HCT116 (cell line): ENCODE results near the gene ANKS1A. TPM values are rescaled to one million over a fixed set of nuclear protein-coding genes. Genes with fewer than 3 reads are reported as not detected.

Experiments used
- ATAC-seq: fragments of 200-7000 bp; cut with Tn5 transposase; 2 replicates; pipeline ENCODE4 v1.9.1; 2020; ENCODE audit warnings: mild to moderate bottlenecking, moderate library complexity
- BruUV-seq: library from RNA; stranded (reverse); fragments of 400-500 nt; replicated peaks from 2 replicates; lab custom pipeline; 2021; lab: Mats Ljungman, UMichigan
- CTCF ChIA-PET: fragments of 300-600 bp; sonication (Branson Sonifier 250); formaldehyde crosslinking; loops from one replicate; lab custom pipeline; 2021; ENCODE audit warnings: antibody characterized with exemption; lab: Charles Lee
- POLR2A ChIA-PET: fragments of 300-600, 350-600 bp; sonication (Branson Sonifier 250); formaldehyde crosslinking; loops from one replicate; lab custom pipeline; 2021; ENCODE audit warnings: antibody characterized with exemption; lab: Charles Lee
- RAD21 ChIA-PET, 2 experiments: fragments of 300-600 bp; sonication (Branson Sonifier 250); formaldehyde crosslinking; loops; one replicate each; lab custom pipeline; 2023; ENCODE audit warnings: low total read pairs in 2 of 2; ENCODE audit not compliant: uncharacterized antibody in 2 of 2, unreplicated experiment in 2 of 2, low non-redundant PET in 1 of 2; lab: Charles Lee
- DNase-seq: peaks from one replicate; pipeline ENCODE4 v3.0.0-alpha.2; 2010; ENCODE audit warnings: low read depth, low spot score
- H2AFZ ChIP-seq: fragments of 200-600 bp; shearing (Covaris generic), sonication (generic); 2 replicates; pipeline ENCODE4 v1.6.1; 2017; ENCODE audit warnings: low read depth, mixed run types, mixed read lengths, antibody characterized with exemption, low read length; ENCODE audit not compliant: poor library complexity, severe bottlenecking
- H3K27ac ChIP-seq: 2 replicates; pipeline ENCODE4 v1.5.1; 2012; ENCODE audit warnings: low read depth, low read length
- H3K27me3 ChIP-seq: fragments of 200-600 bp; sonication (generic); 2 replicates; pipeline ENCODE4 v1.6.1; 2016; ENCODE audit warnings: mixed run types, low read length, mixed read lengths; ENCODE audit not compliant: insufficient read depth
- H3K36me3 ChIP-seq, 2 experiments: fragments of 200-500 bp in 1 of 2; fragments of 200-600 bp in 1 of 2; sonication (Bioruptor generic) in 1 of 2; sonication (generic) in 1 of 2; 2 replicates each; pipeline versions ENCODE4 v1.5.1 to v1.6.1; 2014 to 2016; ENCODE audit warnings: low read length in 2 of 2, inconsistent platforms in 1 of 2, mixed read lengths in 1 of 2, mixed run types in 1 of 2; ENCODE audit not compliant: insufficient read depth in 2 of 2, control insufficient read depth in 1 of 2
- H3K4me1 ChIP-seq, 2 experiments: fragments of 200-600 bp in 1 of 2; sonication (generic) in 1 of 2; 2 replicates each; pipeline versions ENCODE4 v1.5.1 to v1.6.1; 2012 to 2017; ENCODE audit warnings: low read length in 2 of 2, inconsistent platforms in 1 of 2, mild to moderate bottlenecking in 1 of 2, mixed read lengths in 1 of 2, mixed run types in 1 of 2, moderate library complexity in 1 of 2; ENCODE audit not compliant: insufficient read depth in 2 of 2, control insufficient read depth in 1 of 2
- H3K4me2 ChIP-seq: fragments of 200-600 bp; sonication (generic); 2 replicates; pipeline ENCODE4 v1.6.1; 2017; ENCODE audit warnings: mixed run types, low read length, mixed read lengths
- H3K4me3 ChIP-seq, 2 experiments: fragments of 200-600 bp in 1 of 2; sonication (generic) in 1 of 2; replicated peaks in 1 of 2; 2 replicates each; pipeline ENCODE4 v1.5.1; 2011 to 2016; ENCODE audit warnings: low read length in 2 of 2, control low read depth in 1 of 2, low read depth in 1 of 2, mild to moderate bottlenecking in 1 of 2, mixed read lengths in 1 of 2, mixed run types in 1 of 2
- H3K79me2 ChIP-seq: fragments of 200-600 bp; sonication (generic); 2 replicates; pipeline ENCODE4 v1.6.1; 2017; ENCODE audit warnings: mild to moderate bottlenecking, mixed run types, low read length, moderate library complexity, mixed read lengths; ENCODE audit not compliant: insufficient read depth
- H3K9ac ChIP-seq: fragments of 200-600 bp; sonication (generic); 2 replicates; pipeline ENCODE4 v1.6.1; 2016; ENCODE audit warnings: low read length, mixed read lengths
- H3K9me2 ChIP-seq: fragments of 200-600 bp; sonication (generic), shearing (Covaris generic); 2 replicates; pipeline ENCODE4 v1.6.1; 2017; ENCODE audit warnings: mixed run types, mild to moderate bottlenecking, moderate library complexity; ENCODE audit not compliant: insufficient read depth
- H3K9me3 ChIP-seq, 2 experiments: fragments of 200-500 bp in 1 of 2; fragments of 200-600 bp in 1 of 2; sonication (Bioruptor generic) in 1 of 2; sonication (generic) in 1 of 2; 2 replicates each; pipeline ENCODE4 v1.6.1; 2014 to 2017; ENCODE audit warnings: low read length in 2 of 2, mixed read lengths in 2 of 2, inconsistent platforms in 1 of 2, low read depth in 1 of 2, mild to moderate bottlenecking in 1 of 2, mixed run types in 1 of 2, moderate library complexity in 1 of 2; ENCODE audit not compliant: control insufficient read depth in 1 of 2, insufficient read depth in 1 of 2
- H4K20me1 ChIP-seq: fragments of 200-600 bp; sonication (generic), shearing (Covaris generic); 2 replicates; pipeline ENCODE4 v1.6.1; 2017; ENCODE audit warnings: mixed run types, mild to moderate bottlenecking, moderate library complexity; ENCODE audit not compliant: insufficient read depth
- CBX3 ChIP-seq: IDR thresholded peaks from 2 replicates; pipeline ENCODE4 v1.6.1; 2012; ENCODE audit warnings: low read depth
- CEBPB ChIP-seq: IDR thresholded peaks from 2 replicates; pipeline ENCODE4 v1.6.1; 2012; ENCODE audit warnings: low read depth
- EGR1 ChIP-seq: IDR thresholded peaks from 2 replicates; pipeline ENCODE4 v1.6.1; 2012; ENCODE audit warnings: low read depth
- ELF1 ChIP-seq: IDR thresholded peaks from 2 replicates; pipeline ENCODE4 v1.6.1; 2012; ENCODE audit warnings: low read depth, borderline replicate concordance
- EZH2 ChIP-seq: fragments of 200-600 bp; sonication (generic); IDR thresholded peaks from 2 replicates; pipeline ENCODE4 v1.6.1; 2017; ENCODE audit warnings: antibody characterized with exemption, mixed run types
- EZH2phosphoT487 ChIP-seq: fragments of 200-600 bp; IDR thresholded peaks from 2 replicates; pipeline ENCODE4 v1.6.1; 2018; ENCODE audit warnings: antibody characterized with exemption, borderline replicate concordance
- FOSL1 ChIP-seq: IDR thresholded peaks from 2 replicates; pipeline ENCODE4 v1.6.1; 2012; ENCODE audit warnings: low read depth
- JUND ChIP-seq: IDR thresholded peaks from 2 replicates; pipeline ENCODE4 v1.6.1; 2012
- POLR2A ChIP-seq: IDR thresholded peaks from 2 replicates; pipeline ENCODE4 v1.7.0; 2011; ENCODE audit warnings: borderline replicate concordance; ENCODE audit not compliant: insufficient read depth, insufficient read length; ENCODE audit errors: extremely low read depth
- POLR2AphosphoS5 ChIP-seq: IDR thresholded peaks from 2 replicates; pipeline ENCODE4 v1.6.1; 2011; ENCODE audit warnings: mild to moderate bottlenecking, low read depth, low read length, moderate library complexity
- RAD21 ChIP-seq: IDR thresholded peaks from 2 replicates; pipeline ENCODE4 v1.6.1; 2012; ENCODE audit warnings: low read depth, mild to moderate bottlenecking
- SIN3A ChIP-seq: IDR thresholded peaks from 2 replicates; pipeline ENCODE4 v1.6.1; 2012; ENCODE audit warnings: low read depth
- SP1 ChIP-seq: IDR thresholded peaks from 2 replicates; pipeline ENCODE4 v1.6.1; 2012; ENCODE audit warnings: low read depth
- SRF ChIP-seq: IDR thresholded peaks from 2 replicates; pipeline ENCODE4 v1.6.1; 2012; ENCODE audit warnings: low read depth
- TCF7L2 ChIP-seq: IDR thresholded peaks from 2 replicates; pipeline ENCODE4 v1.7.0; 2011; ENCODE audit warnings: borderline replicate concordance, inconsistent platforms; ENCODE audit not compliant: insufficient read depth, insufficient read length; ENCODE audit errors: extremely low read depth
- YY1 ChIP-seq: IDR thresholded peaks from 2 replicates; pipeline ENCODE4 v1.6.1; 2011; ENCODE audit warnings: low read length, low read depth, moderate library complexity, mild to moderate bottlenecking; ENCODE audit not compliant: insufficient replicate concordance; ENCODE audit errors: extremely low read depth
- ZFX ChIP-seq: fragments of 450-650 bp; IDR thresholded peaks from 2 replicates; pipeline ENCODE4 v1.6.1; 2017
- intact Hi-C: fragments of 100-400 bp; cut with micrococcal nuclease; formaldehyde crosslinking; loops from 2 replicates; pipeline ENCODE4 v1.10.0; 2022
- total RNA-seq: library from RNA; stranded (reverse); gene quantifications from one replicate; pipeline ENCODE4 v1.2.1, GENCODE V29; 2021; ENCODE audit not compliant: unreplicated experiment
- TF ChIP-seq, protein P1 (sequence below): IDR thresholded peaks from 2 replicates; pipeline ENCODE4 v1.6.1; 2012; ENCODE audit warnings: low read depth
- TF ChIP-seq, protein P2 (sequence below): IDR thresholded peaks from 2 replicates; pipeline ENCODE4 v1.6.1; 2011; ENCODE audit warnings: mild to moderate bottlenecking, low read length, moderate library complexity; ENCODE audit not compliant: insufficient replicate concordance; ENCODE audit errors: extremely low read depth
- TF ChIP-seq, protein P3 (sequence below): IDR thresholded peaks from 2 replicates; pipeline ENCODE4 v1.6.1; 2012
- TF ChIP-seq, protein P4 (sequence below): IDR thresholded peaks from 2 replicates; pipeline ENCODE4 v1.6.1; 2012

The ANKS1A gene
- total RNA-seq, 1 experiment from 2014 or later = 20.6 TPM

DNA sequence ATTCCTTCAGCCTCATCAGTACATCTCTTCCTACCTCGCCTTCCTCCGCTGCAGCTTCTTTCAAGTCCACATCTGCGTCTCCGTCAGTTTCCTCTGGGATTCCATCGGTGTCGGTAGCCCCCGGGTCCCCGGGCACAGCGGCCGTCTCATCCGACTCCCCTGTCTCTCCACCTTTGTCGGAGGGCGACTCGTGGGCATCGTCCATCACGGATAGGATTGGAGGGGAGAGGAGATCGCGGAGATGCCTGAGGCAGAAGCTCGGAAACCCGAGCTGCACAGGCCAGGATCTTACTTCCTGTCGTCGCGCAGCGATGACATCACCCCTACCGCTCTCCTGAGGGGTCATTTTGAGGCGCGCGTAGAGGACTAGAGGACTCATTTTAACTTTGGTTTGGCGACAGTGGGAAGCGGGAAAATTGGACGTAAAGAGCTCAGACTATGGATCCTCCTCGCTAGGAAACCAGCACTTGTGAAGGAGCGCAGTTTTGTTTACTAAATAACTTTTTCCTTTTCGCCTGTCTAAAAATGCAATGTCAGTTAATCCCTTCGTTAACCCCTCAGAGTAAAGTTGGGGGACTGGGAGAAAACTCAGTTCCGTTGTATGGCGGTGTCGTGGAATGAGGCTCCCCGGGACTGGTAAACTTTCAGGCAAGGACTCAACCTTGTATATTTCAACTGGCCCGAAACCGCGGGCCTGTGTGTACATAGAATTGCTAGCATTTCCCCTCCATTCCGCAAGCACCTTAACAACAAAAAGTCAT lies 1.1 kb upstream of the ANKS1A start, which contains the start of gene TAF11:
Gene TAF11, minus strand, starts transcription at position 290 of the 761 bp plus-strand sequence. Its CDS starts 85 bp downstream, at position 205.
- intact Hi-C loops = loop anchor here (2.0 kb wide), 1 partner anchor 131 kb away; the partner anchor contains the start of gene SNRPC
- ATAC-seq (peak; percentile 80), DNase-seq (peak; percentile 92)
- RAD21 ChIA-PET = interaction anchor here in 1 of 2 experiments (0.8 kb wide), 1 partner anchor 252 kb away, joined by 4 read pairs; no protein-coding TSS in a partner anchor
- H2AFZ ChIP-seq = peak within 1 kb of the TSS; percentile 49
- no peaks in the 10 kb centered on the region for H3K9me2 ChIP-seq
- H4K20me1 ChIP-seq = no peaks in the 10 kb centered on the region
- H3K79me2 ChIP-seq = peaks cover 85% of the 10 kb centered on the region
- H3K27ac ChIP-seq = peak within 1 kb of the TSS; percentile 65
- POLR2A ChIA-PET = interaction anchor here (0.5 to 2.0 kb wide), 7 partner anchors 8 to 131 kb away, joined by 3 to 4 read pairs (median 4); partner anchors contain the start of gene SNRPC
- H3K9ac ChIP-seq = peak within 1 kb of the TSS; percentile 84
- no peaks in the 10 kb centered on the region for H3K9me3 ChIP-seq
- peak within 1 kb of the TSS; percentile 93 for H3K4me2 ChIP-seq
- CTCF ChIA-PET = interaction anchor here (0.6 to 1.3 kb wide), 3 partner anchors 62 to 428 kb away, joined by 4 read pairs; partner anchors contain the start of gene SNRPC
- no peaks in the 10 kb centered on the region for H3K36me3 ChIP-seq
- H3K27me3 ChIP-seq = no peaks in the 10 kb centered on the region
- H3K4me3 ChIP-seq = peak within 1 kb of the TSS; percentile 81 to 87
- peaks cover 10 to 17% of the 10 kb centered on the region in 2 experiments for H3K4me1 ChIP-seq
- BruUV-seq = TSS peak; percentile 79
- TF ChIP-seq EZH2phosphoT487 = no peak
- TF ChIP-seq, protein P1, sequence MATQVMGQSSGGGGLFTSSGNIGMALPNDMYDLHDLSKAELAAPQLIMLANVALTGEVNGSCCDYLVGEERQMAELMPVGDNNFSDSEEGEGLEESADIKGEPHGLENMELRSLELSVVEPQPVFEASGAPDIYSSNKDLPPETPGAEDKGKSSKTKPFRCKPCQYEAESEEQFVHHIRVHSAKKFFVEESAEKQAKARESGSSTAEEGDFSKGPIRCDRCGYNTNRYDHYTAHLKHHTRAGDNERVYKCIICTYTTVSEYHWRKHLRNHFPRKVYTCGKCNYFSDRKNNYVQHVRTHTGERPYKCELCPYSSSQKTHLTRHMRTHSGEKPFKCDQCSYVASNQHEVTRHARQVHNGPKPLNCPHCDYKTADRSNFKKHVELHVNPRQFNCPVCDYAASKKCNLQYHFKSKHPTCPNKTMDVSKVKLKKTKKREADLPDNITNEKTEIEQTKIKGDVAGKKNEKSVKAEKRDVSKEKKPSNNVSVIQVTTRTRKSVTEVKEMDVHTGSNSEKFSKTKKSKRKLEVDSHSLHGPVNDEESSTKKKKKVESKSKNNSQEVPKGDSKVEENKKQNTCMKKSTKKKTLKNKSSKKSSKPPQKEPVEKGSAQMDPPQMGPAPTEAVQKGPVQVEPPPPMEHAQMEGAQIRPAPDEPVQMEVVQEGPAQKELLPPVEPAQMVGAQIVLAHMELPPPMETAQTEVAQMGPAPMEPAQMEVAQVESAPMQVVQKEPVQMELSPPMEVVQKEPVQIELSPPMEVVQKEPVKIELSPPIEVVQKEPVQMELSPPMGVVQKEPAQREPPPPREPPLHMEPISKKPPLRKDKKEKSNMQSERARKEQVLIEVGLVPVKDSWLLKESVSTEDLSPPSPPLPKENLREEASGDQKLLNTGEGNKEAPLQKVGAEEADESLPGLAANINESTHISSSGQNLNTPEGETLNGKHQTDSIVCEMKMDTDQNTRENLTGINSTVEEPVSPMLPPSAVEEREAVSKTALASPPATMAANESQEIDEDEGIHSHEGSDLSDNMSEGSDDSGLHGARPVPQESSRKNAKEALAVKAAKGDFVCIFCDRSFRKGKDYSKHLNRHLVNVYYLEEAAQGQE = no peak
- TF ChIP-seq JUND = no peak
- TF ChIP-seq SIN3A = peak; percentile 94
- peak; percentile 40 for TF ChIP-seq TCF7L2
- TF ChIP-seq, protein P2, sequence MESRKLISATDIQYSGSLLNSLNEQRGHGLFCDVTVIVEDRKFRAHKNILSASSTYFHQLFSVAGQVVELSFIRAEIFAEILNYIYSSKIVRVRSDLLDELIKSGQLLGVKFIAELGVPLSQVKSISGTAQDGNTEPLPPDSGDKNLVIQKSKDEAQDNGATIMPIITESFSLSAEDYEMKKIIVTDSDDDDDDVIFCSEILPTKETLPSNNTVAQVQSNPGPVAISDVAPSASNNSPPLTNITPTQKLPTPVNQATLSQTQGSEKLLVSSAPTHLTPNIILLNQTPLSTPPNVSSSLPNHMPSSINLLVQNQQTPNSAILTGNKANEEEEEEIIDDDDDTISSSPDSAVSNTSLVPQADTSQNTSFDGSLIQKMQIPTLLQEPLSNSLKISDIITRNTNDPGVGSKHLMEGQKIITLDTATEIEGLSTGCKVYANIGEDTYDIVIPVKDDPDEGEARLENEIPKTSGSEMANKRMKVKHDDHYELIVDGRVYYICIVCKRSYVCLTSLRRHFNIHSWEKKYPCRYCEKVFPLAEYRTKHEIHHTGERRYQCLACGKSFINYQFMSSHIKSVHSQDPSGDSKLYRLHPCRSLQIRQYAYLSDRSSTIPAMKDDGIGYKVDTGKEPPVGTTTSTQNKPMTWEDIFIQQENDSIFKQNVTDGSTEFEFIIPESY = peak; percentile 77
- peak; percentile 88 for TF ChIP-seq CBX3
- peak; percentile 41; the same call in 1 of the 2 replicates for TF ChIP-seq ZFX
- no peak for TF ChIP-seq EGR1
- TF ChIP-seq POLR2AphosphoS5 = peak; percentile 92
- no peak for TF ChIP-seq EZH2
- TF ChIP-seq ELF1 = peak; percentile 96
- TF ChIP-seq CEBPB = no peak
- peak; percentile 95 for TF ChIP-seq POLR2A
- TF ChIP-seq, protein P3, sequence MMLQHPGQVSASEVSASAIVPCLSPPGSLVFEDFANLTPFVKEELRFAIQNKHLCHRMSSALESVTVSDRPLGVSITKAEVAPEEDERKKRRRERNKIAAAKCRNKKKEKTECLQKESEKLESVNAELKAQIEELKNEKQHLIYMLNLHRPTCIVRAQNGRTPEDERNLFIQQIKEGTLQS = no peak
- no peak for TF ChIP-seq RAD21
- TF ChIP-seq FOSL1 = no peak
- peak; percentile 85 for TF ChIP-seq SP1
- peak; percentile 91 for TF ChIP-seq SRF
- TF ChIP-seq, protein P4, sequence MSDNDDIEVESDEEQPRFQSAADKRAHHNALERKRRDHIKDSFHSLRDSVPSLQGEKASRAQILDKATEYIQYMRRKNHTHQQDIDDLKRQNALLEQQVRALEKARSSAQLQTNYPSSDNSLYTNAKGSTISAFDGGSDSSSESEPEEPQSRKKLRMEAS = peak; percentile 83
- TF ChIP-seq YY1 = peak; percentile 86
